Measurements from ENCODE around the gene UBXN11. TPM values are rescaled to one million over a fixed set of nuclear protein-coding genes. Genes with fewer than 3 reads are reported as not detected.

The UBXN11 gene
- total and polyA plus RNA-seq, 2 of the 13 experiments (the other 11 are each of a cell fraction or from before 2014, with no cell fraction given), result 9.3 to 10.4 TPM

DNA sequence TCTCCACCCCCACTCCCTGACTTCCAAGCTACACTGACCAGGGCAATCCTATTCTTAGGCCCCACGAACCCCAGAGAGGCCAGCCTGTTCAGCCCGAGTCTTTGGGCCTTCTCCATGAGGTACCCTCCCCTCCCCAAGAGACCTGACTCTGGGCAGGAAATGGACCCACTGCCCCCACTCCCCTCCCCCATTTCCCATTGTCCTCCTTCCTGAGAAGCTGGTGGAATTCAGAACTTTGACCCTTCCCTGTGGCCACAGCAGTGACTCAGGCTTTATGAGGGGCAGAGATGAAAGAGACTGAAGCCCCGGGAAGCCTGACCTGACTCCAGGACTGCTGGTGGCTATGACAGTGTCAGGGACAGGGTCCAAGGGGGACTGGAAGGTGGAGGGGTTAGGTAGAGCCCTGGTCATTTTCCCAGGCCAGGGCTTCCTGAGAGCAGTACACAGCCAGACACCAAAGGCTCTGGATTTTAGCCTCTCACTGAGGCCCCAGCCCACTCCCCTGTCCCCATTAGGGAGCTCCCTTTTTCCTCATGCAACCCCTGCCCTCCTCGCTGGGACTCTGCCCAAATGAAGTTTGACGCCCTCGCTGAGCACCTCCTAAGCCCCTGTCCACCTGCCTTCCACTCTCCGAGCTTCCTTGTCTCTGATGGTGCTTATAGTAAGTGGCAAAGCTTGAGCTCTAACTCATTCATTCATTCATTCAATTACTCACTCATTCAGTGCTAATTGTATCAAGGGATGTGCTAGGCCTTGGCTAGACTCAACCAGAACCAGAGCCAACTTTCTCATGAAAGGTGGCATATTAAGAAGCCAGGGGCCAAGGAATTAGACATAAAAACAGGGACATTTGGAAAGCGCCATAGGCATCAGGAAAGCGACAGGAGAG lies 44.5 kb upstream of the UBXN11 start (continued):
- no peak for TF ChIP-seq MBNL3 (CRISPR knock-in tag; conservative IDR thresholded peaks at IDR 0.05)
- TF ChIP-seq MAZ (IDR thresholded peaks at IDR 0.05; ENCODE audit: borderline replicate concordance, low read depth, low read length), result peak; percentile 90; the same call in 1 of the 2 replicates
- TF ChIP-seq MAZ (CRISPR knock-in tag; IDR thresholded peaks at IDR 0.05; ENCODE audit: low read depth), result peak; percentile 73
- no peak for TF ChIP-seq MATR3 (CRISPR knock-in tag; IDR thresholded peaks at IDR 0.05)
- peak; percentile 93 for TF ChIP-seq ASH2L (IDR thresholded peaks at IDR 0.05; ENCODE audit: insufficient read length, low read depth, low read length)
- no peak for TF ChIP-seq ZNF75D (CRISPR knock-in tag; IDR thresholded peaks at IDR 0.05; ENCODE audit: borderline replicate concordance)
- peak; percentile 78; the same call in 1 of the 2 replicates for TF ChIP-seq ZNF331 (CRISPR knock-in tag; IDR thresholded peaks at IDR 0.05)
- TF ChIP-seq ZHX2 (IDR thresholded peaks at IDR 0.05; ENCODE audit: low read depth), result 0 out of 2 replicates have a peak, but pooled peaks have one; percentile 35
- TF ChIP-seq ZHX2 (CRISPR knock-in tag; IDR thresholded peaks at IDR 0.05; ENCODE audit: borderline replicate concordance), result no peak; the same call in 1 of the 2 replicates
- peak; percentile 74 for TF ChIP-seq FOXA3 (CRISPR knock-in tag; IDR thresholded peaks at IDR 0.05)
- TF ChIP-seq PCBP2 (optimal IDR thresholded peaks at IDR 0.05; ENCODE audit: low read depth, low read length, poor library complexity, severe bottlenecking), result peak; percentile 55
- TF ChIP-seq IRF2 (CRISPR knock-in tag; IDR thresholded peaks at IDR 0.05), result no peak; the same call in 1 of the 2 replicates
- TF ChIP-seq MXD4 (CRISPR knock-in tag; IDR thresholded peaks at IDR 0.05), result no peak
- no peak for TF ChIP-seq HDAC6 (IDR thresholded peaks at IDR 0.05; ENCODE audit: low read depth, low read length)
- peak; percentile 29 for TF ChIP-seq CBX1 (IDR thresholded peaks at IDR 0.05; ENCODE audit: low read depth)
- TF ChIP-seq, protein P1, sequence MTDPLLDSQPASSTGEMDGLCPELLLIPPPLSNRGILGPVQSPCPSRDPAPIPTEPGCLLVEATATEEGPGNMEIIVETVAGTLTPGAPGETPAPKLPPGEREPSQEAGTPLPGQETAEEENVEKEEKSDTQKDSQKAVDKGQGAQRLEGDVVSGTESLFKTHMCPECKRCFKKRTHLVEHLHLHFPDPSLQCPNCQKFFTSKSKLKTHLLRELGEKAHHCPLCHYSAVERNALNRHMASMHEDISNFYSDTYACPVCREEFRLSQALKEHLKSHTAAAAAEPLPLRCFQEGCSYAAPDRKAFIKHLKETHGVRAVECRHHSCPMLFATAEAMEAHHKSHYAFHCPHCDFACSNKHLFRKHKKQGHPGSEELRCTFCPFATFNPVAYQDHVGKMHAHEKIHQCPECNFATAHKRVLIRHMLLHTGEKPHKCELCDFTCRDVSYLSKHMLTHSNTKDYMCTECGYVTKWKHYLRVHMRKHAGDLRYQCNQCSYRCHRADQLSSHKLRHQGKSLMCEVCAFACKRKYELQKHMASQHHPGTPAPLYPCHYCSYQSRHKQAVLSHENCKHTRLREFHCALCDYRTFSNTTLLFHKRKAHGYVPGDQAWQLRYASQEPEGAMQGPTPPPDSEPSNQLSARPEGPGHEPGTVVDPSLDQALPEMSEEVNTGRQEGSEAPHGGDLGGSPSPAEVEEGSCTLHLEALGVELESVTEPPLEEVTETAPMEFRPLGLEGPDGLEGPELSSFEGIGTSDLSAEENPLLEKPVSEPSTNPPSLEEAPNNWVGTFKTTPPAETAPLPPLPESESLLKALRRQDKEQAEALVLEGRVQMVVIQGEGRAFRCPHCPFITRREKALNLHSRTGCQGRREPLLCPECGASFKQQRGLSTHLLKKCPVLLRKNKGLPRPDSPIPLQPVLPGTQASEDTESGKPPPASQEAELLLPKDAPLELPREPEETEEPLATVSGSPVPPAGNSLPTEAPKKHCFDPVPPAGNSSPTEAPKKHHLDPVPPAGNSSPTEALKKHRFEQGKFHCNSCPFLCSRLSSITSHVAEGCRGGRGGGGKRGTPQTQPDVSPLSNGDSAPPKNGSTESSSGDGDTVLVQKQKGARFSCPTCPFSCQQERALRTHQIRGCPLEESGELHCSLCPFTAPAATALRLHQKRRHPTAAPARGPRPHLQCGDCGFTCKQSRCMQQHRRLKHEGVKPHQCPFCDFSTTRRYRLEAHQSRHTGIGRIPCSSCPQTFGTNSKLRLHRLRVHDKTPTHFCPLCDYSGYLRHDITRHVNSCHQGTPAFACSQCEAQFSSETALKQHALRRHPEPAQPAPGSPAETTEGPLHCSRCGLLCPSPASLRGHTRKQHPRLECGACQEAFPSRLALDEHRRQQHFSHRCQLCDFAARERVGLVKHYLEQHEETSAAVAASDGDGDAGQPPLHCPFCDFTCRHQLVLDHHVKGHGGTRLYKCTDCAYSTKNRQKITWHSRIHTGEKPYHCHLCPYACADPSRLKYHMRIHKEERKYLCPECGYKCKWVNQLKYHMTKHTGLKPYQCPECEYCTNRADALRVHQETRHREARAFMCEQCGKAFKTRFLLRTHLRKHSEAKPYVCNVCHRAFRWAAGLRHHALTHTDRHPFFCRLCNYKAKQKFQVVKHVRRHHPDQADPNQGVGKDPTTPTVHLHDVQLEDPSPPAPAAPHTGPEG (CRISPR knock-in tag; IDR thresholded peaks at IDR 0.05), result peak; percentile 63; the same call in 1 of the 2 replicates
- TF ChIP-seq ZNF367 (CRISPR knock-in tag; IDR thresholded peaks at IDR 0.05; ENCODE audit: borderline replicate concordance), result no peak
- 0 out of 2 replicates have a peak, but pooled peaks have one; percentile 23 for TF ChIP-seq HNRNPL (IDR thresholded peaks at IDR 0.05; ENCODE audit: low read depth, low read length)
